HCT116 (cell line): ENCODE measurements around the gene SCN1A.

Experiments
- CTCF ChIP-seq, 3 experiments: fragments of 200-600 bp in 1 of 3; sonication (generic) in 1 of 3; IDR thresholded peaks in 2 of 3; conservative IDR thresholded peaks in 1 of 3; 2 replicates each; pipeline ENCODE4 v1.5.1; 2012 to 2017; ENCODE audit warnings: low read depth in 2 of 3, low read length in 2 of 3, antibody characterized with exemption in 1 of 3, borderline replicate concordance in 1 of 3, control low read depth in 1 of 3, mild to moderate bottlenecking in 1 of 3, mixed read lengths in 1 of 3, mixed run types in 1 of 3, moderate library complexity in 1 of 3; ENCODE audit not compliant: insufficient read depth in 1 of 3
- JUND ChIP-seq: IDR thresholded peaks from 2 replicates; pipeline ENCODE4 v1.6.1; 2012
- MAX ChIP-seq: IDR thresholded peaks from 2 replicates; pipeline ENCODE4 v1.6.1; 2012

GRCh38 chr2:166060191-166060590 lies 67.6 kb downstream of the SCN1A start:
- TF ChIP-seq CTCF (IDR thresholded peaks at IDR 0.05 in 2 of 3, conservative IDR thresholded peaks at IDR 0.05 in 1 of 3; ENCODE audit: borderline replicate concordance in 1 of 3, insufficient read depth in 1 of 3, low read depth in 2 of 3, low read length in 2 of 3) (no peak), JUND (no peak), MAX (no peak)
